Measurements from ENCODE around the gene RPE.

- no peak for TF ChIP-seq GATA3 (IDR thresholded peaks at IDR 0.05; ENCODE audit: low read depth, low read length)
- no peak for TF ChIP-seq GATA2 (IDR thresholded peaks at IDR 0.05; ENCODE audit: low read depth, low read length)
Measured at GRCh38 chr2:209976698-209977385, 25.6 kb upstream of the RPE start.
